NK-92 (cell line): ENCODE data around the gene TIAM1.

ENCODE experiments used
- DNase-seq: peaks from one replicate; lab custom pipeline; 2025; ENCODE audit not compliant: unreplicated experiment; lab: John Stamatoyannopoulos, UW

The TIAM1 gene

DNA sequence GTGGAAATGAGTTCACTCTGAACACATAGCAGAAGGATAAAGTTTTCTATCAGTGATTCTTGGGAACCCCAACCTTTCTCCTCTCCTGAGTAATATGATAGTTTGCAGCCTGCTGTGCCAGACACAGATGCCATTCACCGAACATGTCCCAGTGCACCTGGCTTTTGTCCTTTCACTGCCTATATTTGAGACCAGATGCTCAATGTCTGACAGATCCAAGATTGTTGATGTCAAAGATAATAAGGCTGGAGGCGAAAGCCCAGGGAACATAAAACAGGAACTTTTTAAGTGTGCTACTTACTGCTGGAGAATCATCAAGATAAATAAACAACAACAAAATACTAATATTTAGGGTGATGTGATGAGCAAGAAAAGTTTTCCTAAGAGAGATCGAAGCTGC is 139.3 kb downstream of the TIAM1 start:
- DNase-seq = no peak

DNA sequence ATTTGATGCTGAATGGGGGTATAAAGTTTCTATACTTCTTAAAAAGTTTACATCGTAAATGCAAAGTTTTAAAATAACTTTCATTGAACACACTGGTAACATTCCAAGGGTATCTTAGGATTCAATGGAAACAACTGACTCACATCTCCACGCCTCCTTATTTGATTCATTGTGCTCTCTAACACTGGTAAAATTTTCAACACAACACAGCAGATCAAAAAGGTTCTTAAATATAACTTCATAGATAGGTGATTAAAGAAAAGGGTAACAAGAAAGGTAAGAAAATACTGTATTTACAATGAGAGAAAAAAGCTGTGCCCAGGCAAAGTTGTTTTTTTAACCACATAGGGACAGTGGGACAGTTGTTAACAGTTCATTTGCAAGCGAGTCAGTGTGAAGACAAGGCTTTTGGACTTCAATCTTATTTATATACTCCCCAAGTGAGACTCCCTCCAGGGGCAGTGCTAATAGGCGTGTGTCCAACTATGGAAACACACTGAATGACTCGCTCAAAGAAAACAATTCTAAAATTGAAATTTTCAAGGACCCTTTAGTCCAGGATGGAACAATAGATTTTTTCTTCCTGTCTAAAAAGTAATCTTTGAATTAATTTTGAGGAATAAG is 140.5 kb downstream of the TIAM1 start:
- no peak for DNase-seq

DNA sequence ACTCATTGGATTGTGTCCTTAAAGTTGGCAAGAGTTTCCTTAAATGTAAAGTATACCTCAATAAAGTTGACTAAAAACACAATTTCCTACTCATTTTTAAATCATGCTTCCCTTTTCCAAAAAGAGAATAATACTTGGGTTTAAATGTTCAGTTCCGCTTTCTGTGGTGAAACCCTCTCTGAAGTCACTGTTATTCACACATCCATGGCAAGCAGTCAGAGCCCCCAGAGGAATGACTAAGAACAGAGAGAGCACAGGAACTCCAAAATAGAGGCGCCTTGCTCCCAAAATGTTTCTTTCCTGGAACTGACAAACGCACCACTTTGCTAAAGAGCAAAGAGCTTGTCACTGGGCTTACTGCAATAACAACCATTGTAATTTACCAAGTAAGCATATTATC is 142.5 kb downstream of the TIAM1 start:
- DNase-seq = no peak

DNA sequence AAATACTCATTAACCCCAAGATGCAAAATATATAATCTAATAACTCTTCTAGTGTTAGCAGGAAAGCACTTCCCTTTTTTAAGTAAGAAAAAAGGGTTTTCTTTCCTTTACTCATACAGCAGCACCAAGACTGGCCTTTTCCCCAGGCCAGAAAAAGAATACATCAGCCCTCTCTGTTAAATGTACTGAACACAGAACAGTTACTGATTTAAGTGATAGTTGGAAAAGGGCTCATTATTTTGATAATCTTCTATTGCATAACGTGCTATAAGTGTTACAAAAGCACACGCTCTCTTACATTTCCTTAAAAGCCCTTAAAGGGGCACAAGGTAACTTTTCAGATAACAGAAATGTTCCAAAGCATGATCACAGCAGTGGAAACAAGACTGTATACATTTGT is 142.9 kb downstream of the TIAM1 start:
- DNase-seq = no peak

DNA sequence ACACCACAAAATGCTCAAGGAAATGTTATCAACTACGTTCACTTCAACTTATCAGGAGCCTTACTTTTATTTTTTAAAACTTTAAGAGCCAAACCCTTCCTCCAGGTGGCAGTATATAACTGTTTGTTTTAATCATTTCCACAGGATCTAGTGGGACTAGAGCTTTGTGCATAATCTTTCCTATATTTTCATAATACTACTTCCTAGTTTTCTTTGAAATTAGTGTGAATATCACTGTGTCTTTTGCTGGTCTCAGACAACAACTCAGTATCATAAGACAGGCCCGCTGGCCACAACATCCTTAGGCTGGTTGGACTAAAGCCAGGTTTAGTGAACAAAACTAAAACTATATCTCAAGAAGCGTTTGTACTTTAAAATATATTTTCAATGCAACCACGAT is 145.5 kb downstream of the TIAM1 start:
- DNase-seq = no peak

DNA sequence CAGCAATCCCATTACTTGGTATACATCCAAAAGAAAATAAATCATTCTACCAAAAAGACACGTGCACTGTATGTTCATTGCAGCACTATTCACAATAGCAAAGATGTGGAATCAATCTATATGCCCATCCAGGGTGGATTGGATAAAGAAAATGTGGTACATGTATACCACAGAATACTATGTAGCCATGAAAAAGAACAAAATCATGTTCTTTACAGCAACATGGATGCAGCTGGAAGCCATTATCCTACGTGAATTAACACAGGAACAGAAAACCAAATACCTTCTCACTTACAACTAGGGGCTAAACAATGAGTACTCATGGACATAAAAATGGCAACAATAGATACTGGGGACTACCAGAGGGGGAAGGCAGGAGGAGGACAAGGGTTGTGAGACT is 147.3 kb downstream of the TIAM1 start:
- DNase-seq = no peak

DNA sequence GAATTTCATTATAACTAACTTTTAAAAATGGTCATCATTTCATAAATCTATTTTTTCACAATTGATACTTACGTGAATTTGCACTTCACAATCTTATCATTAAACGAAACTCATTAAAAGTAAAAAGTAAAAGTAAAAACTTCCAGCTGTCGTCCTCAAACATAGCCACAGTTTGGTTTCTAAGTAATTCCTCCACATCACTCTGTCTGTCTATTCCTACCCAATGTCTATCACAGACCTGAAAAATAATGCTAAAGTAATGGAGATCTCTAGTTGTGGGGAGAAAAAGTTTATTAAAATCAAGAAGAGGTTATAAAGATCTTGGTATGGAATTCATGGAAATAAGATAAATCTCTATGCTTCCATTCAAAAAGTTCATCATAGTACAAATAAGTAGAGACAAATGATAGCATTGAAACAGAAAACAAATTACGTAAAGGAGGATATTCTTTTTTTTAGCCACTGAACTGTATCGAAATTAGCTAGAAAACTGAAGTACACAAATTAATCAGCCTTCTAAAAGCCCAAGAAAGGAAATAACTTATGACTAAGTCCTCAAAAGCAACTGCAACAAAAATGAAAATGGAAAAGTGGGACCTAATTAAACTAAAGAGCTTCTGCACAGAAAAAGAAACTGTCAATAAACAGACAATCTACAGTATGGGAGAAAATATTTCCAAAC is 148.6 kb downstream of the TIAM1 start:
- no peak for DNase-seq

DNA sequence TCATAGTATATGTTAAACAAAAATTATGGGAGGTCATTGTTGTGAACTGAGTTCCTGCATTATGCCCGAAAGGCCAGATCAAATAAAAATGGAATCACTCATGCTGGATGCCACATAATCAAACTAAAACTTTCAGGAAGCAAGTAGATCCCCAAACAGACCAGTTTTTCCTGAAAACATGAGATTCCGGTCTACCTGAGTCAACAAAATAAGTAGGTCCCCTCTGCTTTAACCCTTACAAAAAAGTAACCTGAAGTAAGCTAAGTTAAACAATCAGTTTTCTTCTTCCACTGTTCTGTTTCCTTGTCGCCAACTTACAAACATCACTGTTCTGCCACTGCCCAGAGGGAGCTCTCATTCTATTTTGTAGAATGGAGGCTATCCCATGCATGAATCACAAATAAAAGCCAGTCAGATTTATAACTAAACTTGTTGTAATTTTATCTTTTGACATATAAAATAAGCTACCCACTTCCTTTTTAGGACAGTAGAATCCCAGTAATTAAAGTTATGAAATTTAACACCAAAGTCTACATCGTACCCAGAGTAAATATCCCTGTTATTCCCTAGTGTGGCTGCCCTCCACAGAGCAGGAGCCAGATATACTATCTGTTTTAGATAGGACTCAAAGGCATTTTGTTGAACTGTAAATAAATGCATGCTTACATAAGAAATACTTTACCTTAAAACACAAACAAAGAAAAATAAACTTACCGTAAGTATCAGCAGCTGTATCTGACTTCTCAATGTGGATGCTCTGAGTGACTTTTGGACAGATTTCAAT is 149.4 kb downstream of the TIAM1 start:
- DNase-seq = no peak

DNA sequence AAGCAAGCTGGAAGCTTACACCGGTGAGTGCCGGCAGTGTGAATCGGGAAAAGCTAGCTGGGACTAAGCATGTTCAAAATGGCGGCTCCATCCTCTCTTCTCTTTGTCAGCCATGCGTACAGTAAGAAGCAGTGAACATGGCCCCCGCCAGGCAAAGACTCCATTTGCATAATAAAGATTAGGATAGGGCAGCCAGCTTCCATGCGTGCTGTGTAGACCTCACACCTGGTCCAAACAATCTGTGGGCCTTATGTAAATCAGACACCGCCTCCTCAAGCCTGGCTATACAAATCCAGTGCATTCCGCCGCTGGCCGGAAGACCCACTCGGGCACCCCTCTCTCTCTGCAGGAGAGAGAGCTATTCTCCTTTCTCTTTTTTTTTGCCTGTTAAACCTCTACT is 150.3 kb downstream of the TIAM1 start:
- DNase-seq = no peak

DNA sequence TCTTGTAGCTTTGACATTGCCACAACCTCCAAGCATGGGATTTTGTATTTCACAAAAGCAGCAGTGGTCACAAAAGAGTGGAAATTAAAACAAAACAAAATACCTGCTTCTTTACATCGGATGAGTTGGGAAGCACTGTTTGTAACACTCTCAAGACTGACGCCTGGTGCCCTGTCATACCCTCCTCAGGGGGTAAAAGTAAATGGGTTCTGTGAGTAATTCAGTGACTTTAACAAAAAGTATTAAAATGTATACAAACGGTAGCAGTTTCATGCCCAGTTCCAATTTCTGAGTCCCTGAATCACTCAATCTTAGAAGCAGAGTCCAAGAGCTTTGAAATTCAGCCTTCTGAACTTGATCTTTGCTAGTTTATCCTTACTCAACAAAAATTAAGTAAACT is 152.5 kb downstream of the TIAM1 start:
- no peak for DNase-seq

DNA sequence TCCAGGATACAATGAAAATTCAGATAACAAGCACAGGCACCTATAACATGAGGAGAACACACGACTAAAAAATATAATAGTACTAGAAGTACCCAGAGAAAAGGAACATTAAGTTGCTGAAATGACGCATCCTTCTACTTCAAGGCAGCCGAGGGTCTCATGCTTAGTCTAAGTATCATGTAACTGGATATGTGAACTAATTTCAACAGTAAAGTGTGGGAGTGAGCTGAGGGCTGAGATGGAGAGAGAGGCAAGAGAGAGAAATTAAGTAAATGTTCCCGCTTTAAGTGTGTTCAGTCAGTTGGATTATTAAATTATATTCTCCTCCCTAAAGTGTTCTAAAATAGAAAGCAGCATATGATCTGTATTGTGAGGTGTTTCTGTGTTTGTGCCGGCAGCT is 153.5 kb downstream of the TIAM1 start:
- DNase-seq = no peak

DNA sequence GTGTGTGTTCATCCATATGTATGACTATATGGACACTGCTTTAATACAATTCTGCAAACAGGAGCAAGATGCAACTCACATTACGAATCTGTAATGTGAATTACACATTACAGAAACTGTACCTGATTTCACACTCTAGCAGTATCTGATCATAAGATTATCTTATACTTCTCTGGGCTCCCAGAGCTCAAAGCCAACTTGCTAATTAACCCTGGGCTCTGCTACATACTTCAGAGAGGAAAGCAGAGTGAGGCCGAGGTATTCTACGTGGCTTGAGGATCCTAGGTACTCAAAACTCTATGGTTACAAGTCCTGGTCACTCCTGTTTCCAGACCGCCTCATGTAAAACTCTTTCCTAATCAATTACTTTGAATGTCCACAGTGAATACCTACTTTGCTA is 156.6 kb downstream of the TIAM1 start:
- no peak for DNase-seq

DNA sequence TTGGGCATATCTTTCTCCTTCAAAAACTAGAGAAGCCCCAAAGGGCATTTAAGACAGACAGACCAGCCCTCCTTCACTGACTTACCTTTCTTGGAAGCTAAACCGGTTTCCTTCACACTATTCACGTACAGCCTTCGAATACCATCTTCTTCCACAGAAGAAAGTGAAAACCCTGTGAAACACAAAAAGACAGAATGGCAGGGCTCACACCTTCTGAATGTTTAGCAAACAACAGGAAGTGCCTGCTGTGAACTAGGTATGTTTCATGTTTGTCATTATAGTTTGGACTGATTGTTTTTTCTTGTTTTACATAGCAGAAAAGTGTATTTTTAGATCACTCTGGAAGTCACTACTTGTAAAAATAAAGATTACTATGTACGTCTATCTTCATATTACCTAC is 157.1 kb downstream of the TIAM1 start:
- no peak for DNase-seq

DNA sequence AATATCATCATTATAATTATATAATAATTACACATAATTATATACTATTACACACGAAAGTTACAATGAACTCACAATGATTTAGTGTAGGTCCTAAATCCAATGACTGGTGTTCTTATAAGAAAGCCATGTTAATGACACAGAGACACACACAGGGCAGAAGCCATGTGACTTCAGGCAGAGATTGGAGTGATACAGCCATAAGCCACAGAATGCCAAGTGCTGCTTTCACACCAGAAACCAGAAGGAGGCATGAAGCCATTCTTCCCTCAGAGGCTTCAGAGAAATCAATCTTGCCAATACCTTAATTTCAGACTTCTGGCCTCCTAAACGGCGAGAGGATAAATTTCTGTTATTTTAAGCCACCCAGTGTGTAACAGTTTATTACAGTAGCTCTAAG is 158.4 kb downstream of the TIAM1 start:
- DNase-seq = no peak

DNA sequence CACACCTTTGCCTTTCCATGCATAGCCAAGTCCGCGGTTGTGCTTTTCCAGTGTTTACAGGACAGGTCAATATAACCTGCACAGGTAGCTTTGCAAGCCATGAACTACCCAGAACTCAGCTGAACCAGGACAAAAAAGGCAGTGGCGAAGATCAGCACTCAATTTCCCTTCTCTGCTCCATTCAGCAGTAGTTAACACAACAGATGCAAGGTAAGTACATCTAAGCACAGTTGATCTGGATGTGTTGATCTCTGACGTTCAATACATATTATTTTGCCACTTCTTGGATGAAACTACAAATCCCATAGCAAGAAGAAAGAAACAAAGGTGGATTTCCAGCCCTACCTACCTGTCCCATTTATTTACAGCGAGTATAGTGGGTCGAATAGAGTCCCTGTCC is 159.2 kb downstream of the TIAM1 start:
- DNase-seq = no peak

DNA sequence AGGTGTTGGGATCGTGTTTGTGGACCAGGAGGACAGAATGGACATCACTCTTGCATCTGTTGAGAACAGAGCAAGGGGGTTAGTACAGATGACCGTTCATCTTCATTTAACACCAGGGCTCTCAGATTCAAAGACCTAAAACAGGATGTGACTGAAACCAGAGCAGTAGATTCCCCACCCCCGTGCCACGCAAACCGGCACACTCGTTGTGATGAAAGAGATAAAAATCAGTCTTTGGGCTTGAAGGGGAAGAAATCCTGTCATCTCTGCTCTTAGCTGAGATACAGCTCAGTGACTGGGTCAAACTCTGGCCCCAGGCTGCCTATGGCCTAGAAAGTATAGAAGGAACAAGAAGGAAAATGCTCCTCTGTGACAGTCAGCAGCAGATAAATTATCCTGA is 159.6 kb downstream of the TIAM1 start:
- no peak for DNase-seq

DNA sequence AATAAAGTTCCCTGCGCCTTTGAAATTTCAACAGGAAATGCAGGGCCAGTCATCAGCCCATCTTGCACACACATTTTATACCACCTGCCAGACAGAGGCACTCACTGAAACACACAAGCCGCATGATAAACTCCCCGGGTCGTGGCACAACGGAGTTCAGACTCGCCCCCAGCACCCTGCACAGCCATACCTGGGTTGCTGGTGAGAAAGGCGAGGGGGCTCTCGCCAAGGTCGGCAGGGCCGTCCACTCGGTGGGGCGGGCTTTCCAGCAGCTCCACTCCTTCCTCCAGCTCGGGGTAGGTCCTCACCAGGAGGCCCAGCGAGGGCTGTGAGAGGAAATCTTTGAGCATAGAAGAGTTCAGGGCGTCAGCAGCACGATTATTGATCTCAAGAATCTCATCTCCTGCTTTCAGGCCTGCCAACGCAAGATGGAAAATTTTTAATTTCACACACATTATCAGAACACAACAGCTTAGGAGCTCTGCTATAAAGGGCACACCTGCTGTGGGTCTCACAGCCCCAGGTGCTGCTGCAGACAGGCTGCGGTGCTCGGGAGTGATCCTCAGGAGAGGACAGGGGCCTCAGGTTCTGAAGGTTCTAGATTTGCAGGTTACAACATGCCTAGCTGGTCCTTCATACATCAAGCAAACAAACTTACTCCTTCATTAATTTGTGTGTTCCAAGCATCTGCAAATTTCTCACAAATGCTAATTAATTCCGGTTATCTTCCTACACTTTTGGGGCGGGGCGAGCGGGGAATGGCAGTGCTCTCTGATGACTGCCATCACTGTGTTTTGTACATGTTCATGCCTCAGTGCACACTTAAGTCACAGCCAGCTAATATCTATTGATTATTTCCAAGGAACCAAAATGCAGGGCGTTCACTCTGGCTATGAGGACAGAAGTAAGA is 161.6 kb downstream of the TIAM1 start:
- no peak for DNase-seq

DNA sequence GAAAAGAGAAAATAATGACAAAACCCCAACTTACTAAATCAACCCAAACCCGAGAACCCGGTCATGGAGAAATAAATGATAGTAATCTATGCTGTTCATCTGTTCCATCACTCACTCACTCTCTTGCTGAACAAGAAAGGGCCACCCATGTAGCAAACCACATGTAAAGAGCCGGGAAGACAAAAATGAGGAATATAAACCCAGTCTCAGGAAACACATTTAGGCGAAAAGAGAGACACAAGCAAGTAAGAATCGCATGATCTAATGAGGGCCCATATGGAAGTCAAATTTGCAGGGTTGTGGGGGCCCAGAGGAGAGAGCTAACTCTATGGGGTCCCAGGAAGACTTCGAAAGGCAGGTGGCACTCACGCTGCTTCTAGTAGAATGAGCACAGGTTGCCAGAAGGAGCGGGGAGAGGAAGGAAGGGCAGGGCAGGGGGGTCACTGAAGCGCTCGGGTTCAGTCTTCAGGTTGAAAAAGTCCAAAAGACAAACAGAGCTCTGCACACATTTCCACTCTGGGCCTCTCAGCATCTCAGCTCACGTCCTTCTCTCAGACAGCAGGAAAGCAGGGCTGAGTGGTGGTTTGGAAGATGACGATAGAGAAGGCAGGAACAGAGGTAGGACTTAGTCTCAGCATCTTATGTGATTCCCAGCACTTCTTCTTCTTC is 162.8 kb downstream of the TIAM1 start:
- no peak for DNase-seq

DNA sequence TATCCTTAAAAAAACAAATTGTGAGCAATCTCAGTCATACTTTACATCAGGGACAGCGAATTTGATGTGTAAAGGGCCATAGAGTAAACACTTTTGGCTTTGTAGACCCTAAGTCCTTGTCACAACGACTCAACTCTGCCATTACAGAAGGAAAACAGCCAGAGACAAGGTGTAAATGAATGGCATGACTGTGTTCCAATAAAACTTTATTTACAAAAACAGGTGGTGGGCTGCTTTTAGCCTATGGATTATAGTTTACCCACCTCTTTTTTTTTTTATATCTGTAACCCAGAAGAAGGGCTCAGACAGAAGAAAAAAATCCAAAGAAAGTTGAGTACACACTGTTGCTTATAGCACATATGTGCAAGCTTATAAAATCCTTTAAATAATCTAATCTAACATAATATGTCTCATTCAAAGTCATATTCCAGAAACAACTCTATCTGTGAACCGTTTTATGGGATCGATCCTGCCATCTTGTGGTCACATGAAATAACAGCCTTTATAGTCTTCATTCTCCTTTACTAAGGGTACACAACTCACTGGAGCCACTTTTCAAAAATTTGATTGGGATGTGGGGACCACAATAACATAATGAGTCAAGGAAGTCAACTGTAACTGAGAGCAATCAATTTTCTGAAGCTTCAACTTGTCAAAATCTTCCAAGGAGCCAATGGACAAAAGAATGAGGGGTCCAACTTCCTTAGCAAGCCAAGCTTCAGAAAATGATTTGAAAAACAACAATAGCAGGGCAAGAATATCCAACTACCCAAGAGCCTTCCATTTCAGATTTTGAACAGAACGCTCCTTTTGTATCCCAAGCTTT is 163.6 kb downstream of the TIAM1 start:
- no peak for DNase-seq

DNA sequence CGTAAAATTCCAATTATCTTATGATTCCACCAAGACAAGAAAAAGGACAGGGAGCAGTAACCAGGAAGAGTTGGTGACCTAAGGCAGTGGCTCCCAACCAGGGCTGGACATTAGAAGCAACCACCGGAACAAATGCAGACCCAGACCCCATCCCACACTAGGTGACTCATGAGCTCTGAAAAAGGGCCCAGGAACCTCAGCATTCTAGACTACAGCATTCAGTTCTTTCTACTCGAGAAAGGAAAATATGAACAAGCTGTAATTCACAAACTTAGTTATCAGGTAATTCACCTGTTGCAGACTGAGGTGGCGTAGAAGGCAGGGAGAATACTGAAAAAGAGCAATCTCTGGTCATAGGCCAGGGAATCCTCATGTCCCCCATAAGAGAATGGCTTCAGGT is 167.3 kb downstream of the TIAM1 start:
- no peak for DNase-seq
